HepG2 (cell line): ENCODE data around the gene NKD1. TPM values are rescaled to one million over a fixed set of nuclear protein-coding genes. Genes with fewer than 3 reads are reported as not detected.
A peak's percentile ranks its signal among the peaks of the same experiment; 100 is the strongest.

Source experiments
- MAX ChIP-seq: IDR thresholded peaks from 2 replicates; pipeline ENCODE4 v1.6.1; 2012; ENCODE audit warnings: inconsistent platforms
- REST ChIP-seq, 2 experiments: IDR thresholded peaks; 2 replicates each; pipeline ENCODE4 v1.6.1; 2011 to 2012; ENCODE audit warnings: low read length in 2 of 2, borderline replicate concordance in 1 of 2, low read depth in 1 of 2, mild to moderate bottlenecking in 1 of 2, moderate library complexity in 1 of 2
- SP140L ChIP-seq: sonication (generic); formaldehyde crosslinking; IDR thresholded peaks from 2 replicates; pipeline ENCODE4 v1.4.0; 2020; ENCODE audit warnings: missing genetic modification reagents, borderline replicate concordance
- SPEN ChIP-seq: sonication (generic); formaldehyde crosslinking; IDR thresholded peaks from 2 replicates; pipeline ENCODE4 v1.5.1; 2020; ENCODE audit warnings: low read depth, mild to moderate bottlenecking, missing genetic modification reagents
- TEAD2 ChIP-seq: sonication (generic); formaldehyde crosslinking; IDR thresholded peaks from 2 replicates; pipeline ENCODE4 v1.9.0; 2021; ENCODE audit warnings: missing genetic modification reagents
- THRA ChIP-seq: sonication (generic); formaldehyde crosslinking; IDR thresholded peaks from 2 replicates; pipeline ENCODE4 v1.4.0; 2020; ENCODE audit warnings: missing genetic modification reagents, borderline replicate concordance
- ZNF598 ChIP-seq: sonication (generic); formaldehyde crosslinking; IDR thresholded peaks from 2 replicates; pipeline ENCODE4 v1.5.1; 2020; ENCODE audit warnings: mild to moderate bottlenecking, missing genetic modification reagents, borderline replicate concordance
- ZNF83 ChIP-seq: sonication (generic); formaldehyde crosslinking; IDR thresholded peaks from 2 replicates; pipeline ENCODE4 v1.4.0; 2020; ENCODE audit warnings: missing genetic modification reagents, mild to moderate bottlenecking, borderline replicate concordance
- polyA plus RNA-seq, 8 experiments: library from polyadenylated mRNA; depleted of rRNA in 3 of 8; stranded (reverse) in 7 of 8; unstranded in 1 of 8; fragments of >200 nt; fragmentation: Illumina TruSeq in 4 of 8; extraction: Trizol in 4 of 8; gene quantifications; 2 replicates each; pipeline versions ENCODE4 v1.2.1 to v1.2.3, GENCODE V29; 2011 to 2016; ENCODE audit warnings: low read depth in 4 of 8, missing spikeins in 1 of 8, mixed read lengths in 1 of 8; ENCODE audit not compliant: insufficient read depth in 1 of 8
- total RNA-seq, 5 experiments: library from RNA; depleted of rRNA; stranded (reverse); fragments of >200 nt; fragmentation: Illumina TruSeq; extraction: Trizol; gene quantifications; 2 replicates each; pipeline ENCODE4 v1.2.3, GENCODE V29; 2016; ENCODE audit warnings: low read depth in 1 of 5
- TF ChIP-seq, protein P1 (sequence below): sonication (generic); formaldehyde crosslinking; IDR thresholded peaks from 2 replicates; pipeline ENCODE4 v1.8.1; 2023; ENCODE audit warnings: mild to moderate bottlenecking, missing genetic modification reagents
- TF ChIP-seq, protein P2 (sequence below): sonication (generic); formaldehyde crosslinking; IDR thresholded peaks from 2 replicates; pipeline ENCODE4 v1.4.0; 2020; ENCODE audit warnings: missing genetic modification reagents
- TF ChIP-seq, protein P3 (sequence below): sonication (generic); formaldehyde crosslinking; IDR thresholded peaks from 2 replicates; pipeline ENCODE4 v1.4.0; 2020; ENCODE audit warnings: missing genetic modification reagents

The NKD1 gene
- total and polyA plus RNA-seq, 2 of the 13 experiments (the other 11 are each of a cell fraction or from before 2014, with no cell fraction given), result 70.4 to 121 TPM

- peak; percentile 97 for TF ChIP-seq THRA
- no peak for TF ChIP-seq TEAD2 (CRISPR knock-in tag)
- peak; percentile 49; the same call in 1 of the 2 replicates for TF ChIP-seq ZNF598 (CRISPR knock-in tag)
- TF ChIP-seq, protein P1, sequence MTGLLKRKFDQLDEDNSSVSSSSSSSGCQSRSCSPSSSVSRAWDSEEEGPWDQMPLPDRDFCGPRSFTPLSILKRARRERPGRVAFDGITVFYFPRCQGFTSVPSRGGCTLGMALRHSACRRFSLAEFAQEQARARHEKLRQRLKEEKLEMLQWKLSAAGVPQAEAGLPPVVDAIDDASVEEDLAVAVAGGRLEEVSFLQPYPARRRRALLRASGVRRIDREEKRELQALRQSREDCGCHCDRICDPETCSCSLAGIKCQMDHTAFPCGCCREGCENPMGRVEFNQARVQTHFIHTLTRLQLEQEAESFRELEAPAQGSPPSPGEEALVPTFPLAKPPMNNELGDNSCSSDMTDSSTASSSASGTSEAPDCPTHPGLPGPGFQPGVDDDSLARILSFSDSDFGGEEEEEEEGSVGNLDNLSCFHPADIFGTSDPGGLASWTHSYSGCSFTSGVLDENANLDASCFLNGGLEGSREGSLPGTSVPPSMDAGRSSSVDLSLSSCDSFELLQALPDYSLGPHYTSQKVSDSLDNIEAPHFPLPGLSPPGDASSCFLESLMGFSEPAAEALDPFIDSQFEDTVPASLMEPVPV (CRISPR knock-in tag), result no peak; the same call in 1 of the 2 replicates
- peak; percentile 50; the same call in 1 of the 2 replicates for TF ChIP-seq SPEN (CRISPR knock-in tag)
- TF ChIP-seq, protein P2, sequence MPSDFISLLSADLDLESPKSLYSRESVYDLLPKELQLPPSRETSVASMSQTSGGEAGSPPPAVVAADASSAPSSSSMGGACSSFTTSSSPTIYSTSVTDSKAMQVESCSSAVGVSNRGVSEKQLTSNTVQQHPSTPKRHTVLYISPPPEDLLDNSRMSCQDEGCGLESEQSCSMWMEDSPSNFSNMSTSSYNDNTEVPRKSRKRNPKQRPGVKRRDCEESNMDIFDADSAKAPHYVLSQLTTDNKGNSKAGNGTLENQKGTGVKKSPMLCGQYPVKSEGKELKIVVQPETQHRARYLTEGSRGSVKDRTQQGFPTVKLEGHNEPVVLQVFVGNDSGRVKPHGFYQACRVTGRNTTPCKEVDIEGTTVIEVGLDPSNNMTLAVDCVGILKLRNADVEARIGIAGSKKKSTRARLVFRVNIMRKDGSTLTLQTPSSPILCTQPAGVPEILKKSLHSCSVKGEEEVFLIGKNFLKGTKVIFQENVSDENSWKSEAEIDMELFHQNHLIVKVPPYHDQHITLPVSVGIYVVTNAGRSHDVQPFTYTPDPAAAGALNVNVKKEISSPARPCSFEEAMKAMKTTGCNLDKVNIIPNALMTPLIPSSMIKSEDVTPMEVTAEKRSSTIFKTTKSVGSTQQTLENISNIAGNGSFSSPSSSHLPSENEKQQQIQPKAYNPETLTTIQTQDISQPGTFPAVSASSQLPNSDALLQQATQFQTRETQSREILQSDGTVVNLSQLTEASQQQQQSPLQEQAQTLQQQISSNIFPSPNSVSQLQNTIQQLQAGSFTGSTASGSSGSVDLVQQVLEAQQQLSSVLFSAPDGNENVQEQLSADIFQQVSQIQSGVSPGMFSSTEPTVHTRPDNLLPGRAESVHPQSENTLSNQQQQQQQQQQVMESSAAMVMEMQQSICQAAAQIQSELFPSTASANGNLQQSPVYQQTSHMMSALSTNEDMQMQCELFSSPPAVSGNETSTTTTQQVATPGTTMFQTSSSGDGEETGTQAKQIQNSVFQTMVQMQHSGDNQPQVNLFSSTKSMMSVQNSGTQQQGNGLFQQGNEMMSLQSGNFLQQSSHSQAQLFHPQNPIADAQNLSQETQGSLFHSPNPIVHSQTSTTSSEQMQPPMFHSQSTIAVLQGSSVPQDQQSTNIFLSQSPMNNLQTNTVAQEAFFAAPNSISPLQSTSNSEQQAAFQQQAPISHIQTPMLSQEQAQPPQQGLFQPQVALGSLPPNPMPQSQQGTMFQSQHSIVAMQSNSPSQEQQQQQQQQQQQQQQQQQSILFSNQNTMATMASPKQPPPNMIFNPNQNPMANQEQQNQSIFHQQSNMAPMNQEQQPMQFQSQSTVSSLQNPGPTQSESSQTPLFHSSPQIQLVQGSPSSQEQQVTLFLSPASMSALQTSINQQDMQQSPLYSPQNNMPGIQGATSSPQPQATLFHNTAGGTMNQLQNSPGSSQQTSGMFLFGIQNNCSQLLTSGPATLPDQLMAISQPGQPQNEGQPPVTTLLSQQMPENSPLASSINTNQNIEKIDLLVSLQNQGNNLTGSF (CRISPR knock-in tag), result no peak
- no peak for TF ChIP-seq REST (IDR thresholded peaks at IDR 0.05; ENCODE audit: borderline replicate concordance in 1 of 2, low read depth in 1 of 2, low read length in 2 of 2)
- TF ChIP-seq ZNF83 (CRISPR knock-in tag), result no peak
- TF ChIP-seq SP140L (CRISPR knock-in tag), result no peak
- TF ChIP-seq, protein P3, sequence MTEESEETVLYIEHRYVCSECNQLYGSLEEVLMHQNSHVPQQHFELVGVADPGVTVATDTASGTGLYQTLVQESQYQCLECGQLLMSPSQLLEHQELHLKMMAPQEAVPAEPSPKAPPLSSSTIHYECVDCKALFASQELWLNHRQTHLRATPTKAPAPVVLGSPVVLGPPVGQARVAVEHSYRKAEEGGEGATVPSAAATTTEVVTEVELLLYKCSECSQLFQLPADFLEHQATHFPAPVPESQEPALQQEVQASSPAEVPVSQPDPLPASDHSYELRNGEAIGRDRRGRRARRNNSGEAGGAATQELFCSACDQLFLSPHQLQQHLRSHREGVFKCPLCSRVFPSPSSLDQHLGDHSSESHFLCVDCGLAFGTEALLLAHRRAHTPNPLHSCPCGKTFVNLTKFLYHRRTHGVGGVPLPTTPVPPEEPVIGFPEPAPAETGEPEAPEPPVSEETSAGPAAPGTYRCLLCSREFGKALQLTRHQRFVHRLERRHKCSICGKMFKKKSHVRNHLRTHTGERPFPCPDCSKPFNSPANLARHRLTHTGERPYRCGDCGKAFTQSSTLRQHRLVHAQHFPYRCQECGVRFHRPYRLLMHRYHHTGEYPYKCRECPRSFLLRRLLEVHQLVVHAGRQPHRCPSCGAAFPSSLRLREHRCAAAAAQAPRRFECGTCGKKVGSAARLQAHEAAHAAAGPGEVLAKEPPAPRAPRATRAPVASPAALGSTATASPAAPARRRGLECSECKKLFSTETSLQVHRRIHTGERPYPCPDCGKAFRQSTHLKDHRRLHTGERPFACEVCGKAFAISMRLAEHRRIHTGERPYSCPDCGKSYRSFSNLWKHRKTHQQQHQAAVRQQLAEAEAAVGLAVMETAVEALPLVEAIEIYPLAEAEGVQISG (CRISPR knock-in tag), result peak; percentile 42; the same call in 1 of the 2 replicates
- no peak; the same call in 1 of the 2 replicates for TF ChIP-seq MAX
Measured at GRCh38 chr16:50668368-50669008, 120.3 kb downstream of the NKD1 start (continued).
